Right lobe of liver (tissue), 6 donors: ENCODE measurements around the gene RIMS3. TPM values are rescaled to one million over a fixed set of nuclear protein-coding genes. Genes with fewer than 3 reads are reported as not detected.
"Not testable (repeated sequence)": the region's sequence is repeated elsewhere in the genome, so short reads cannot be mapped to it uniquely, and the experiment has no call there.

Source experiments
- ATAC-seq, 4 donors: fragments of 200-7000 bp; cut with Tn5 transposase; one replicate each; pipeline ENCODE4 v1.9.1; 2020; ENCODE audit warnings: mild to moderate bottlenecking in 4 of 4, moderate library complexity in 4 of 4
- DNase-seq, 3 donors: peaks; one replicate each; pipeline ENCODE4 v3.0.0-alpha.2; 2020
- H3K27ac ChIP-seq, 3 donors: fragments of 200-600 bp; one replicate each; pipeline ENCODE4 v1.8.0; 2022
- H3K27me3 ChIP-seq, 2 donors: fragments of 200-600 bp; one replicate each; pipeline ENCODE4 v1.8.0; 2022
- H3K36me3 ChIP-seq, 4 donors: fragments of 200-600 bp; sonication (generic) in 1 of 4; one replicate each; pipeline versions ENCODE4 v1.5.1 to v1.8.0; 2017 to 2022; ENCODE audit warnings: control low read depth in 1 of 4
- H3K4me1 ChIP-seq, 4 donors: fragments of 200-600 bp; sonication (generic) in 1 of 4; one replicate each; pipeline versions ENCODE4 v1.5.1 to v1.8.0; 2017 to 2022; ENCODE audit warnings: control low read depth in 1 of 4
- H3K4me3 ChIP-seq, 3 donors: fragments of 200-600 bp; one replicate each; pipeline ENCODE4 v1.8.0; 2022
- H3K9me3 ChIP-seq, 4 donors: fragments of 200-600 bp; sonication (generic) in 1 of 4; one replicate each; pipeline versions ENCODE4 v1.5.1 to v1.8.0; 2017 to 2022; ENCODE audit warnings: control low read depth in 1 of 4
- CTCF ChIP-seq, 4 donors: fragments of 200-600 bp in 3 of 4; fragments of 450-650 bp in 1 of 4; IDR thresholded peaks; one replicate each; pipeline versions ENCODE4 v1.5.1 to v1.8.0; 2016 to 2022; ENCODE audit warnings: antibody characterized with exemption in 4 of 4, mild to moderate bottlenecking in 2 of 4
- POLR2A ChIP-seq: fragments of 450-650 bp; IDR thresholded peaks from one replicate; pipeline ENCODE4 v1.6.1; 2017; ENCODE audit warnings: antibody characterized with exemption, mild to moderate bottlenecking
- WGBS: methylation state at CpG from one replicate; pipeline ENCODE4 v1.1.6; 2018; ENCODE audit warnings: low coverage, low lambda C conversion rate; ENCODE audit not compliant: insufficient coverage; ENCODE audit errors: missing lambda C conversion rate; 5-methylcytosine and 5-hydroxymethylcytosine counted together
- intact Hi-C, 2 donors: fragments of 100-400 bp; cut with DNase I; formaldehyde crosslinking; loops; one replicate each; pipeline versions ENCODE4 v1.11.2 to v1.14.1; 2022
- total RNA-seq, 6 experiments: library from RNA; depleted of rRNA in 2 of 6; stranded (reverse); fragments of >200 nt in 2 of 6; fragmentation: NEBNext Ultra II Directional in 3 of 6; extraction: Animal tissue kit (Norgen Biotek cat#: 25700) in 3 of 6; gene quantifications; one replicate each; pipeline versions ENCODE4 v1.1.0 to v1.2.4, GENCODE V29; 2016 to 2023
- donor health status: DM: no; HTN: yes; CAD: no.
- donor health status: DM: no; HTN: no; CAD: no.
- donor health status: DM: no; HTN: no; CAD: no.
- donor health status: DM: no; HTN: yes; CAD: no.
- donor health status: DM: no; HTN: yes; CAD: no.

RIMS3 gene
- total RNA-seq, 6 experiments from 2014 or later = 0.35 to 1.4 (median 0.45) TPM

GRCh38 chr1:40633931-40634376, 31.5 kb downstream of the RIMS3 start:
- Histone ChIP-seq H3K27me3 (no peaks in the 10 kb centered on the region), H3K4me3 (no peak overlapping the region), H3K9me3 (no peaks in the 10 kb centered on the region), H3K27ac (no peak overlapping the region), H3K36me3 (no peaks in the 10 kb centered on the region), H3K4me1 (no peaks in the 10 kb centered on the region)
- WGBS = 56% methylated on average over 1 of the region's 2 CpGs
- no peak for TF ChIP-seq POLR2A
- TF ChIP-seq CTCF (IDR thresholded peaks at IDR 0.05) = no peak
- ATAC-seq (peak in 2 of 4 donors; percentile 15 to 28), DNase-seq (no peak)
- intact Hi-C loops = loop anchor here in 1 of 2 donors (10.0 kb wide), 1 partner anchor 211 kb away; no protein-coding TSS in a partner anchor

- no peak for DNase-seq
- intact Hi-C loops = loop anchor here in 1 of 2 donors (10.0 kb wide), 1 partner anchor 211 kb away; no protein-coding TSS in a partner anchor
Measured at GRCh38 chr1:40633523-40633922, 32.0 kb downstream of the RIMS3 start.

GRCh38 chr1:40630488-40631223, 34.8 kb downstream of the RIMS3 start:
- peak; percentile 68 to 78 (median 70) for ATAC-seq
- H3K4me1 ChIP-seq = no peaks in the 10 kb centered on the region
- intact Hi-C loops = loop anchor here in 1 of 2 donors (10.0 kb wide), 1 partner anchor 214 kb away; no protein-coding TSS in a partner anchor
- H3K27me3 ChIP-seq = no peaks in the 10 kb centered on the region
- no peak overlapping the region for H3K27ac ChIP-seq
- WGBS = 59% methylated on average over 7 of the region's 7 CpGs
- H3K4me3 ChIP-seq = no peak overlapping the region
- TF ChIP-seq CTCF (IDR thresholded peaks at IDR 0.05) (peak; percentile 17 to 40 (median 30)), POLR2A (no peak)
- H3K36me3 ChIP-seq = no peaks in the 10 kb centered on the region
- no peaks in the 10 kb centered on the region for H3K9me3 ChIP-seq
- no peak for DNase-seq

More at GRCh38 chr1:40633523-40633922, 32.0 kb downstream of the RIMS3 start:
- Histone ChIP-seq H3K27ac (no peak overlapping the region), H3K9me3 (no peaks in the 10 kb centered on the region), H3K36me3 (no peaks in the 10 kb centered on the region), H3K4me3 (no peak overlapping the region), H3K27me3 (no peaks in the 10 kb centered on the region), H3K4me1 (no peaks in the 10 kb centered on the region)
- no peak for ATAC-seq
- TF ChIP-seq POLR2A (no peak), CTCF (IDR thresholded peaks at IDR 0.05) (no peak)

- not testable (repeated sequence) for H3K4me1 ChIP-seq, H3K36me3 ChIP-seq, H3K27me3 ChIP-seq, DNase-seq, H3K27ac ChIP-seq, H3K9me3 ChIP-seq, H3K4me3 ChIP-seq, ATAC-seq
- WGBS = 81% methylated on average over 3 of the region's 4 CpGs
- intact Hi-C loops = loop anchor here in 1 of 2 donors (10.0 kb wide), 1 partner anchor 225 kb away; no protein-coding TSS in a partner anchor
Measured at GRCh38 chr1:40629546-40629945, 35.9 kb downstream of the RIMS3 start.

GRCh38 chr1:40628903-40629292, 36.6 kb downstream of the RIMS3 start:
- ATAC-seq (no peak), DNase-seq (no peak)
- intact Hi-C loops = loop anchor here in 1 of 2 donors (10.0 kb wide), 1 partner anchor 226 kb away; no protein-coding TSS in a partner anchor
- peaks cover 0 to 5% (median 0%) of the 10 kb centered on the region in 4 donors for H3K4me1 ChIP-seq
- TF ChIP-seq CTCF (IDR thresholded peaks at IDR 0.05) (no peak), POLR2A (no peak)
- H3K27ac ChIP-seq = no peak overlapping the region
- no peaks in the 10 kb centered on the region for H3K9me3 ChIP-seq
- no peak overlapping the region for H3K4me3 ChIP-seq
- H3K36me3 ChIP-seq = no peaks in the 10 kb centered on the region
- WGBS = no CpG with 5 or more reads among the region's 2 CpGs
- no peaks in the 10 kb centered on the region for H3K27me3 ChIP-seq
